GOT3 (cell line): ENCODE measurements around the gene NTNG1.

Source experiments
- DNase-seq: peaks from one replicate; lab custom pipeline; 2025; ENCODE audit warnings: mixed read lengths; lab: John Stamatoyannopoulos, UW

NTNG1 gene

GRCh38 chr1:107413546-107413945 is 272.7 kb downstream of the NTNG1 start:
- DNase-seq: no peak

DNA sequence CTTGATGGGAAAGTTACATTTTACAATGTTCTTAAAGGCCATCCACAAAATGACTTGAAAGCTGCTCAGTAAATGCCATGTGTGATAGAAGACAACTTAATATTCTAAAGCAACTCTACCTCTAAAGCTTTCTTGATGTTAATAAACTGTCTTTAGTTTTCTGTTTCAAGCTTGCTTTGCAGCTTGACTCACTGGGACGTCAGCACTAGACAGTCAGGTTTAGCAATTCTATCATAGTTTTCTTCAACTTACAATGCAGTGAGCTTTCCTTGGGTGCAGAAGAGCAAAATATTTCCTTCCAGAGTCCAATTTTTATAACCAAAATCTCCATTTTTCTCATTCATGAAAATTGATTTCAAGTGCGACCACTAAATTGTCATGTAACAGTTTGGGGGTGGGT is 273.1 kb downstream of the NTNG1 start:
- no peak for DNase-seq

- no peak for DNase-seq
Measured at GRCh38 chr1:107414550-107414949, 273.7 kb downstream of the NTNG1 start.

GRCh38 chr1:107415241-107415640 is 274.4 kb downstream of the NTNG1 start:
- DNase-seq: no peak

DNA sequence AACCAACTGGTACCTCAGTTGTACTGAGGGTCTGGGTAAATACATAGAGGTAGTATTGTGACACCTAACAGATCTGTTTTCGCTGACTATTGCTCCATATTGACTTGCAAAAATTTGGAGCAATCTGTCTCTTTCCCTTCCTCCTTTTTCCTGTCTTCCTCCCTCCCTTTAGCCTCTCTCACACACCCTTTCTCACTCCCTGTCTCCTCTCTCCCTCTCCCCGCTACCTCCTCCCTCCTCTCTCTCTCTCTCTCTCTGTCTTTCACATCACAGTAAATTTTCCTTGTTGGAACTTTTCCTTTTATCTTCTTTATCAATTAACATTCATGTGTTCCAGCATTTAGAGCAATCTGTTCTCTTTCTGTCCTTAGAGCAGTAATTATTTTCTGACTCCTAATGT is 278.2 kb downstream of the NTNG1 start:
- no peak for DNase-seq

- no peak for DNase-seq
Measured at GRCh38 chr1:107422901-107423300, 282.1 kb downstream of the NTNG1 start.

DNA sequence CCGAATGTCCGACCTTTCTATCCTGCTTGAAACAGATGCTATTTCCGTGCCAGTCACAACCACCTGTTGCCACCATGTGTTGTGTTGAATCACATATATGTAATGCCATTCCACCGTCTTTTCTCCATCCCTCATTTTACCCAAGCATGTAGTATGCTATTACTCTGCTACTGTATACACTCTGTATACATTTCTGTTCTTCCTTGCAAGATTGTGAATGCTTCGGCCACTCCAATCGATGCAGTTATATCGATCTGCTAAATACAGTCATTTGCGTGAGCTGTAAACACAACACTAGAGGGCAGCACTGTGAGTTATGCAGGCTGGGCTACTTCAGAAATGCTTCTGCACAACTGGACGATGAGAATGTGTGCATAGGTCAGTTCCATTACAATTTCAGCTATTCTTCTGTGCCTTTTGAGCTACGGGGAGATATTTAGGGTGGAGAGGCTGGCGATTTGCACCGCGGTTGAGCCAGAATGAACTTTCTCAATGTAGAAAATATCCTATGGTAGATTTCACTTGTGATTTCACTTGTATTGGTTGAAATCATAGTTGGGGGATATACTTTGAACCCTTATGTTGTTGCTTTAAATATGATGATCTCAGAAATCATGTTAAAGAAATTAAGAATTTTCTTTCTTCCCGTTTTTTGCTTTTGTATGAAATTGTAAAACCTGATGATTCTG is 289.8 kb downstream of the NTNG1 start:
- no peak for DNase-seq

- DNase-seq: no peak
Measured at GRCh38 chr1:107432108-107432507, 291.3 kb downstream of the NTNG1 start.

DNA sequence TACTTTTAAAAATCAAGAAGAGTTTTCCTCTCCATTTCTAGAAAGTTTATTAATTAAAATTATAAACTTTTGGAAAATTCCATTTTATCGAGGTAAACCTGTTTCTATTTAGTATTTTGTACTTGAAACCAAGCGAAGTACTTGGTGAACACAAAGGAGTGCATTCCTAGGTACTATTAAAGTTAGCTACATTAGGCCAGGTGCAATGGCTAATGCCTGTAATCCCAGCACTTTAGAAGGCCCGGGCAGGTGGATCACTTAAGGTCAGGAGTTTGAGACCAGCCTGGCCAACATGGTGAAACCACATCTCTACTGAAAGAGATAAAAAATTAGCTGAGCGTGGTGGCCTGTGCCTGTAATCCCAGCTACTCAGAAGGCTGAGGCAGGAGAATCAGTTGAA is 292.2 kb downstream of the NTNG1 start:
- no peak for DNase-seq

DNA sequence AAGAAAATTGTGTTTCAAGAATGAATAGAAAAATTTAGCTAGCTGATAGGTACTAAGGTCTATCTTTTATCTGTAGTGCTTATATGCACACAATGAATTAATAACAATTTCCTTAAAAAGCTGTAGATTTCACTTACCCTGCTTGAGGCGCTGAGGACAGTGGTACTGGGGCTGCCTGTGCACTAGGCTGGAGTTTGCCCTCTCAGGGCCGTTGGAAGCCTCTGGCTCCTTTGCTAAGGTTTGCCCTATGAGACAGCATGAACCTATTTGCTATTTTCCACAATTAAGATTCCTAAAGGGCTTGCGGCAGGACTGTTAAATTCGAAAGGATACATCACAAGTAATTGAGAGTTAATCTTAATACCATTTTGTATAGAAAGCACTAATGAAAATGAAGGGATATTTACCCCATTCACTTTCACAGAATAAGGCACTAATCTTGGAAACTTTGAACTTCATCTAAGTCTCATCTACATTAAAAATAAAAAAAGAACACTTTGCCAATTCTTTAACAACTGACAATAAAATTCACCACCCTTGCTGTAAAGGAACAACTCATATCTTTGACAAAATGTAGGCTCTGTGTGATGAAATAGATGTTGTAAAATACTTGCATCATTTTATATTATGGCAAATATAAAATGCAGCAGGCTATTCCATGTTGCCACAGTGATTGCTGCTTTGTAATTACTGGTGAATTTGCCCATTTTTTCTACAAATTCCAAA is 293.0 kb downstream of the NTNG1 start:
- DNase-seq: no peak

DNA sequence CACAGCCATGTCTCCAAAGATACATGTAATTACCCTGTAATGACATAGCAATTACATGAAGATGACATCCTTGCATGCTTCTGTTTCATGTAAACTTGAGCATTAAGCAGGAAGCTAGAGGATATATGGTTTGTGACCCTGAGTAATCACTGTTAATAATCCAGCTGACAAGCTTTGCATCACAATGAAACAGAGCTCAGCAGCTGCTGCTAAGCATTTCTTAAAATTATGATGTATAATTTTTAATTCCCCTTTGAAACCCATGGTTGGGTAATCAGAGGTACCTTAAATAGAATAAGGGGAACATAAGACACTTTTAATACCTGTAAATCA is 293.5 kb downstream of the NTNG1 start:
- no peak for DNase-seq

- DNase-seq: no peak
Measured at GRCh38 chr1:107436552-107437241, 295.9 kb downstream of the NTNG1 start.

- no peak for DNase-seq
Measured at GRCh38 chr1:107439567-107439966, 298.7 kb downstream of the NTNG1 start.

GRCh38 chr1:107442551-107442950 is 301.7 kb downstream of the NTNG1 start:
- DNase-seq: no peak

DNA sequence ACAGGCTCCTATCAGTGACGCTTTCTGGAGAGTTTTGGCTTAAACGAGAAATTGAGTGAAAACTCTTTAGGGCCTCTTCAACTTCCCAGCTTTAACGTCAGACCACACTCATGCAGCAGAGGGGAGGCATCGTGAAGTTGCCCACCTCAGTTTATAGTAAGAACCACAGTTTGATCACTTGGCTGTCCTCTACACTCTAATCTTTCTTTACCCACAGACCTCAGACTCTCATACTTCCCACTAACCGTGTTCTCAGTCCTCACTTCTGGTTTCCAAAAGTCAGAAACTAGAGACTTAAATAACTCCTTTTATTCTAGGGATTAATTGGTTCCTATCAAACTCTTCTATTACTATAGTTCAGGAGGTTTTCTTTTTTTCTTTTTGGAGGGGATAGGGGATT is 302.2 kb downstream of the NTNG1 start:
- DNase-seq: no peak

- no peak for DNase-seq
Measured at GRCh38 chr1:107443860-107444259, 303.0 kb downstream of the NTNG1 start.

- no peak for DNase-seq
Measured at GRCh38 chr1:107444302-107444701, 303.5 kb downstream of the NTNG1 start.

GRCh38 chr1:107449326-107449725 is 308.5 kb downstream of the NTNG1 start:
- DNase-seq: no peak

GRCh38 chr1:107450899-107451664 is 310.2 kb downstream of the NTNG1 start:
- no peak for DNase-seq

GRCh38 chr1:107451715-107452114 is 310.9 kb downstream of the NTNG1 start:
- DNase-seq: no peak

GRCh38 chr1:107454791-107455190 is 314.0 kb downstream of the NTNG1 start:
- DNase-seq: no peak

DNA sequence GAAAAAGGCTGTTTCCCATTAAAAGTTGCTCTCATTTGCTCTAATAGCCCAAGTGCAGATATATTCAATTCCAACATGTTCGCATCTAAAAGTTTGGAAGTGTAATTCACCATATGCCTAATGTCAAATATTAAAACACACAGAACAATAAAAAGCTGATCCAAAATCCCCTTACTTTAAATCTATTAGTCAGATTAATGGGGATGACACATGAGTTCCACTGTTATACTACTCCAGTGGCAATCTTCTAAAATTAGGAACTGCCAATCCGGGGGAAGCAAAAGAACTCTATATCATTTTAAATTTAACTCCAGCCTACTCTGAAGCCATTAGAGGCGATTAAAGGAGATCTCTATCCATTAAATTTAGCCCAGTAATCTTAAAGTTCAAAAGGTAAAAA is 317.1 kb downstream of the NTNG1 start:
- no peak for DNase-seq
